ENCODE measurements around the gene SNX25. TPM values are rescaled to one million over a fixed set of nuclear protein-coding genes. Genes with fewer than 3 reads are reported as not detected.

The SNX25 gene
- total and polyA plus RNA-seq, 2 of the 13 experiments (the other 11 are each of a cell fraction or from before 2014, with no cell fraction given), result 23.4 to 23.5 TPM

DNA sequence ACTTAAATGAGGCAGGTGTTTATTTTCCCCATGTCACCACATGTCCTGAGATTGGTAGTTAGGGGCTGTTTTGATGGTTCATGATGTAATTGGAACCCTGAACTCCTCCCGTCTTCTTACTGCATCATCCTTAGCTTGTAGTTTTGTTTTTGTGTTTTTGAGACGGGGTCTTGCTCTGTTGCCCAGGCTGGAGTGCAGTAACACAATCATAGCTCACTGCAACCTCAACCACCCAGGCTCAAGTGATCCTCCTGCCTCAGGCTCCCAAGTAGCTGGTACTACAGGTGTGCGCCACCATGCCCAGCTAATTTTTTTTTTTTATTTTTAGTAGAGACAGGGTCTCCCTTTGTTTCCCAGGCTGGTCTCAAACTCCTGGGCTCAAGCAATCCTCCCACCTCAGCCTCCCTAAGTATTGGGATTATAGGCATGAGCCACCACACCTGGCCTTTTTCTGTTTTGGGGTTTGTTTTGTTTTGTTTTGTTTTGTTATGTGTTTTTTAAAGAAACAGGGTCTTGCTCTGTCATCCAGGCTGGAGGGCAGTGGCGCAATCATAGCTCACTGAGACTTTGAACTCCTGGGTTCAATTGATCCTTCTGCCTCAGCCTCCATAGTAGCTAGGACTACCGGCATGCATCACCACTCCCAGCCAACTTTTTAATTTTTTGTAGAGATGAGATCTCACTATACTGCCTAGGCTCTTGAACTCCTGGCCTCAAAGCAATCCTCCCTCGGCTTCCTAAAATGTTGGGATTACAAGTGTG is 76.4 kb downstream of the SNX25 start (continued):
- TF ChIP-seq, protein P1, sequence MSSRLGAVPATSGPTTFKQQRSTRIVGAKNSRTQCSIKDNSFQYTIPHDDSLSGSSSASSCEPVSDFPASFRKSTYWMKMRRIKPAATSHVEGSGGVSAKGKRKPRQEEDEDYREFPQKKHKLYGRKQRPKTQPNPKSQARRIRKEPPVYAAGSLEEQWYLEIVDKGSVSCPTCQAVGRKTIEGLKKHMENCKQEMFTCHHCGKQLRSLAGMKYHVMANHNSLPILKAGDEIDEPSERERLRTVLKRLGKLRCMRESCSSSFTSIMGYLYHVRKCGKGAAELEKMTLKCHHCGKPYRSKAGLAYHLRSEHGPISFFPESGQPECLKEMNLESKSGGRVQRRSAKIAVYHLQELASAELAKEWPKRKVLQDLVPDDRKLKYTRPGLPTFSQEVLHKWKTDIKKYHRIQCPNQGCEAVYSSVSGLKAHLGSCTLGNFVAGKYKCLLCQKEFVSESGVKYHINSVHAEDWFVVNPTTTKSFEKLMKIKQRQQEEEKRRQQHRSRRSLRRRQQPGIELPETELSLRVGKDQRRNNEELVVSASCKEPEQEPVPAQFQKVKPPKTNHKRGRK (CRISPR knock-in tag; IDR thresholded peaks at IDR 0.05), result no peak
- TF ChIP-seq STAT5B (CRISPR knock-in tag; IDR thresholded peaks at IDR 0.05), result no peak
- no peak for TF ChIP-seq ZNF614 (CRISPR knock-in tag; IDR thresholded peaks at IDR 0.05; ENCODE audit: borderline replicate concordance)
- TF ChIP-seq, protein P2, sequence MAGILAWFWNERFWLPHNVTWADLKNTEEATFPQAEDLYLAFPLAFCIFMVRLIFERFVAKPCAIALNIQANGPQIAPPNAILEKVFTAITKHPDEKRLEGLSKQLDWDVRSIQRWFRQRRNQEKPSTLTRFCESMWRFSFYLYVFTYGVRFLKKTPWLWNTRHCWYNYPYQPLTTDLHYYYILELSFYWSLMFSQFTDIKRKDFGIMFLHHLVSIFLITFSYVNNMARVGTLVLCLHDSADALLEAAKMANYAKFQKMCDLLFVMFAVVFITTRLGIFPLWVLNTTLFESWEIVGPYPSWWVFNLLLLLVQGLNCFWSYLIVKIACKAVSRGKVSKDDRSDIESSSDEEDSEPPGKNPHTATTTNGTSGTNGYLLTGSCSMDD (CRISPR knock-in tag; IDR thresholded peaks at IDR 0.05), result no peak

DNA sequence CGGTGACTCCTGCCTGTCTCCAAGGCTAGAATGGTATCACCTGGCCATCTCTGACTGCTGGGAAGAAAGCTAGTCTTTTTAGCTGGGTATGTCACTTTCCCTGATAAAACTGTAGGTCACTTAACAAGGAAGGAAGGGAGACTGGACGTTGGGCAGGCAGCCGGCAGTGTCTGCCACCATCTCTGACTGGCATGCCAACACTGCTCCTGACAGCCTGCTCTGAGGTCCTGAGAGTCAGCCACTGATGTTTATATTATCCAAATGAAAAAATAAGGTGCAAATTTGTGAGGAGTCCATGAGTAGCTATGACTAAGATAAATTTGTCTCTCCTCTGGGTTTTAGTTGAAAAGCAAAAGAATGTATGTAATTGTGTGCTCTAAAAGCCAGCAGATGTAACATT is 77.2 kb downstream of the SNX25 start:
- FAIRE-seq, result no peak

More for the DNA sequence above, 77.2 kb downstream of the SNX25 start:
- no peak for ATAC-seq
- Histone ChIP-seq H3K4me3 (replicated peaks in 1 of 3; ENCODE audit: insufficient read depth in 1 of 3, low read depth in 2 of 3, low read length in 3 of 3) (no peak overlapping the region), H3K79me2 (ENCODE audit: insufficient read depth, low read length) (no peaks in the 10 kb centered on the region), H3K4me1 (ENCODE audit: insufficient read depth, low read length) (peaks cover 11% of the 10 kb centered on the region), H3K36me3 (replicated peaks in 1 of 2; ENCODE audit: control insufficient read depth in 1 of 2, insufficient read depth in 2 of 2, low read length in 2 of 2) (peaks cover 8 to 29% of the 10 kb centered on the region in 2 experiments; a peak in 4 of 5 replicates), H3K27ac (ENCODE audit: extremely low read length, insufficient read depth, low read length) (no peak overlapping the region), H3K9me3 (ENCODE audit: low read length) (no peaks in the 10 kb centered on the region), H3K9ac (ENCODE audit: insufficient read depth, low read depth, low read length) (no peak overlapping the region), H2AFZ (ENCODE audit: low read length) (no peak overlapping the region), H4K20me1 (ENCODE audit: insufficient read depth, low read length) (no peaks in the 10 kb centered on the region), H3K27me3 (ENCODE audit: control insufficient read depth in 1 of 2, insufficient read depth in 2 of 2, low read length in 2 of 2) (no peaks in the 10 kb centered on the region), H3K4me2 (ENCODE audit: low read depth, low read length) (no peak overlapping the region)
- intact Hi-C loops (cut with micrococcal nuclease; ENCODE audit: unreplicated experiment) (no loop called here), in situ Hi-C loops (cut with HindIII; ENCODE audit: extremely low pct_ligation_motif_present, low pct_unique_long_range_greater_than_20kb) (no loop called here)
- WGBS (ENCODE audit: low lambda C conversion rate), result 95% methylated on average over 3 of the region's 3 CpGs
- BruUV-seq (replicated peaks), result no TSS peak
- no peak for DNase-seq (ENCODE audit: low spot score)
- no peak for TF ChIP-seq EP300 (IDR thresholded peaks at IDR 0.05; ENCODE audit: low read depth in 2 of 2, low read length in 2 of 2)
- TF ChIP-seq EP300 (CRISPR knock-in tag; IDR thresholded peaks at IDR 0.05; ENCODE audit: borderline replicate concordance), result no peak
- no peak for TF ChIP-seq KMT2A (CRISPR knock-in tag; IDR thresholded peaks at IDR 0.05)
- TF ChIP-seq CEBPB (IDR thresholded peaks at IDR 0.05; ENCODE audit: borderline replicate concordance, low read depth, low read length), result no peak
- TF ChIP-seq, protein P3, sequence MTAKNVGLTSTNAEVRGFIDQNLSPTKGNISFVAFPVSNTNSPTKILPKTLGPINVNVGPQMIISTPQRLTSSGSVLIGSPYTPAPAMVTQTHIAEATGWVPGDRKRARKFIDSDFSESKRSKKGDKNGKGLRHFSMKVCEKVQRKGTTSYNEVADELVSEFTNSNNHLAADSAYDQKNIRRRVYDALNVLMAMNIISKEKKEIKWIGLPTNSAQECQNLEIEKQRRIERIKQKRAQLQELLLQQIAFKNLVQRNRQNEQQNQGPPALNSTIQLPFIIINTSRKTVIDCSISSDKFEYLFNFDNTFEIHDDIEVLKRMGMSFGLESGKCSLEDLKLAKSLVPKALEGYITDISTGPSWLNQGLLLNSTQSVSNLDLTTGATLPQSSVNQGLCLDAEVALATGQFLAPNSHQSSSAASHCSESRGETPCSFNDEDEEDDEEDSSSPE (CRISPR knock-in tag; IDR thresholded peaks at IDR 0.05), result no peak
- TF ChIP-seq ZMAT3 (CRISPR knock-in tag; conservative IDR thresholded peaks at IDR 0.05), result no peak
- TF ChIP-seq ZNF616 (CRISPR knock-in tag; IDR thresholded peaks at IDR 0.05; ENCODE audit: low read depth), result no peak
- no peak for TF ChIP-seq RFX5 (IDR thresholded peaks at IDR 0.05; ENCODE audit: low read depth, low read length)
- no peak for TF ChIP-seq NFE2 (CRISPR knock-in tag; IDR thresholded peaks at IDR 0.05)
- TF ChIP-seq SMAD1 (CRISPR knock-in tag; IDR thresholded peaks at IDR 0.05; ENCODE audit: borderline replicate concordance, low read depth), result no peak
- TF ChIP-seq ZNF10 (CRISPR knock-in tag; IDR thresholded peaks at IDR 0.05; ENCODE audit: borderline replicate concordance, low read depth), result no peak
- CTCF ChIA-PET (ENCODE audit: low intra/inter-chr PET ratio, low total read pairs), result no interaction called here
- POLR2A ChIA-PET, result interaction anchor here (1.5 kb wide), 1 partner anchor 17 kb away, joined by 3 read pairs; no protein-coding TSS in a partner anchor
